OCI-M2 (cell line): ENCODE data around the gene MYO19.
"Not testable (repeated sequence)": the region's sequence is repeated elsewhere in the genome, so short reads cannot be mapped to it uniquely, and the experiment has no call there.

Source experiments
- DNase-seq: peaks from one replicate; lab custom pipeline; 2025; ENCODE audit not compliant: unreplicated experiment; lab: John Stamatoyannopoulos, UW

MYO19 gene

DNA sequence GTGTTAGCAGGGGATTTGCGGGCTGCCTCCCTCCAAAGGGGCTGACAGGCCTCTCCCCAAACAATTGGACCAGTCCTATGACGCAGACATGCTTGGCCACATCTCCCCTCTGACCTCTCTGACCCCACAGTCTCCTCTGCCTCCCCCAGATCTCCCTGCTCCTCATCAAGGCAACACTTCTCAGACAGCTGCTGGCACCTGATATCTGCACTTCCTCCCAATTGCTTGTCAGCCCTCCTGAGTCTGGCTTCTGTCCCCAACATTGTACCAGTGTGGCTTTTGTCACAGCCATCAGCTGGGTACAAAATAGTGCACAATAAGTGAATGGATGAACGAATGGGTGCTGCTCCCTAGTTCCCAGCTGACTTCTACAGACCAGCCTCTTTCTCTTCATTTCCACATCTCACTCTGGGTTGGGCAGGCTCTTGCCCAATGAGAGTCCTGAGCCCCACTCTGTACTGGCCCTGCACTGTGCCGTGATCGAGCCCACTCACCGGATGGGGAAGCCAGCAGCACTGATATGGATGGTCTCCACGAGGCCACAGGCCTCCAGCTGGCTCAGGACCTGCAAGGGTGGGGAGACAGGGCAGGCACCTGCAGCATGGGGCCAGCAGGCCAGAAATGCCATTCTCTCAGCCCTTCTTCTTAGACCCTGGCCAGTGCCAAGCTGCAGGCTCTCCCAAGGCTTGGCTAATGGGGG is 31.1 kb downstream of the MYO19 start:
- DNase-seq = no peak

DNA sequence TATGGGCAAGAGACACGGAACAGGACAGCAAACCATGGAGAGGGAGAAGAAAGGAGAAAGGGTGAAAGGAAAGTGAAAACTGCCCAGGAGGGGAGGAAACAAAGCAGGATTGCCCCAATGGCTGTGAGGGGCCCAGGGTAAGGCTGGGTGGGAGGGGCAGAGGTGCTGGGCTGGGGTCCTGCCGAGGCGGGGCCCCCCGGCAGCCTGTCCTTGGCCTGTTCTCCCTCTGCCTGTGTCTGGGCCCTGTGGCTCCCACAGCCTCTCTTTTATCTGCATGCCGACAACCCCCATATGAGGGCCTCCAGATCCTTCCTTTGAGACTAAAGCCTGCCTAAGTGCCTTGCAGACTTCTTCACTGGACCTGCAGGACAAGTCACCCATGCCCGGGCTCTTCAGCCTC is 32.7 kb downstream of the MYO19 start:
- no peak for DNase-seq

DNA sequence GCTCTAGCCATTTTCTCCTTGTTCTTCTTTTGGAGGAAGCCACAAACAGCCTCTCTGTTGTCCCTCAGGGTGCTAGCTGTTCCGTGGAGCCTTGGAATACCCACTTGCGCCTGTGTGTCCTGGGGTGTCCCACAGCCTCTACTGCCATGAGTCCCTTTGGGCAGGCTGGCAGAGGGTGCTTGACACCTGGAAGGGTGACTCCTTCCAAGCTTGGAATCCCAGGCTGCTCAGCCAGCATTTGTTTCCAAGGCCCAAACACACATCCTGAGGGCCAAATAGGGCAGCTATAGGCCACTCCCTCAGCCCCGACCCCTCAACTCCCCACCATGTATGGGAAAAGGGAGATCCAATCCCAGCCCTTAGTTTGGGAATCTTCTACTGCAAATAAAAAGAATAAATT is 33.3 kb downstream of the MYO19 start:
- DNase-seq = no peak

DNA sequence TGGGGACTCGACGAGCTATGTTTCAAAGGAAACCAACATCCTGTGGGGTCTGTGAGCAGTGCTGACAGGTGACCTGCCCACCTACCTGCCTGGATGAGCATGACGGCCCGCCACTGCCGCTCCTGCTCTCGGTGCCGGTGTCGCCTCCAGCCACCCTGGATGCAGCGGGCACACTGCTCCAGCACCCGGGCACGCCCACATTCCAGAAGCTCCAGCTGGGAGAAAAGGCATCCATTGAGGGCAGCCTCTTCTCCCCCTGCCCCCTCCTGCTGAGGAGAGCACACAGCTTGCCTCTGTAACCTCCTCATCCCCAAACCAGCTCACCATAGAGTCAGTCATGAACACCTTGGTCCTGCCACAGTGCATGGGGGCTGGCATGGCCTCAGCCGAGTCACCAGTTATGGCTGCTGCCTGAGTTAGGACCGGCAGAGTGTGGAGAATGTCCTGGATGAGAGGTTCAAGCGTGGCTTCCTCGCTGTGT is 33.9 kb downstream of the MYO19 start:
- no peak for DNase-seq

DNA sequence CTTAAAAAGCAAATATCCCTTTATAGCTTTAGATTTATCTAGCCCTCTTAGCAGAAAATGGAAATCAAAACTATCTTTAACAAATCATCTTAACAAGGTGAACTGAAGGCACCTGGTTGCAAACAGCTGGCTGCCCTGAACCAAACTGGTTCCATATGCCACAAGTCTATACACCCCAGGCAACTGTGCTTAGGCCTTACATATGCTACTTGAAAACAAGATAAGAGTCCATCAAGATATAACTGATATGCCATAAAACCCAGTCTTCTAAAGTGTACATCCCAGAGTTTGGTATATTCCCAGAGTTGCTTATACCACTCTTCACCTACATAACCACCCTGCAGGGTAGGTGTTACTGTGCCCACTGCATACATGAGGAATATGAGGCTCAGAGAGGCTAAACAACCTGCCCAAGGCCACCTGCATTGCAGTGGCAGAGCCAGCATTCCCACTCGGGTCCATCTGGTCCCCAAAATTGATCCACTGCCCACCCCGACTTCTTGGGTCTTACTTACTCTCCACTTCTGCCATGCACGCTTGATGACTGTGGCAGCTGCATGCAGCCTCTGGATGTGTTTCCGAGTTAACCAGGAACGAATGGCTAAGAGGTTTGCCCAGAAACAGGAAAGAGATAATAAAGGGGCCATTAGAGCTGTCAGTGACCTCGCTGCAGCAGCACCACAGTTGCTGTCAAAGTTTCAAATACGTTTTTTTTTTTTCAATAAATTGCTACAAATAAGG is 35.9 kb downstream of the MYO19 start:
- DNase-seq = no peak

DNA sequence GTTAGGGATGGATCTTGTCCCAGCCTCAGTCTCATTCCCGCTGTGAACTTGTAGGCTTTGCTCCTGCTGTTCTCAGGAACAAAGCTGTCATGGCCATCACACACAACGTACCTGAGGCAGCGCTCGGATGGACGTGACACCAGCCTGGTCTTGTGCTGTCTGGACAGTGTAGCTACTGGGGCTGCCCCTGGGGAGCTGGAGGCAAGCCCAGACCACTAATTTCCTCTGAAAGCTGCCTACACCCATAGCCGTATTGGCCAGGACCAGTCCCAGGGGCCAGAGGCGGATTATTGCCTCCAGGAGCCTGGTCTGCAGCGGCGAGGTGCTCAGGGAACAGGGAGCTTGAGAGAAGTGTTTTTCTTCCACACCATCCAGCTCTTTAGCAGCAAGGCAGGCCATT is 36.5 kb downstream of the MYO19 start:
- DNase-seq = no peak

DNA sequence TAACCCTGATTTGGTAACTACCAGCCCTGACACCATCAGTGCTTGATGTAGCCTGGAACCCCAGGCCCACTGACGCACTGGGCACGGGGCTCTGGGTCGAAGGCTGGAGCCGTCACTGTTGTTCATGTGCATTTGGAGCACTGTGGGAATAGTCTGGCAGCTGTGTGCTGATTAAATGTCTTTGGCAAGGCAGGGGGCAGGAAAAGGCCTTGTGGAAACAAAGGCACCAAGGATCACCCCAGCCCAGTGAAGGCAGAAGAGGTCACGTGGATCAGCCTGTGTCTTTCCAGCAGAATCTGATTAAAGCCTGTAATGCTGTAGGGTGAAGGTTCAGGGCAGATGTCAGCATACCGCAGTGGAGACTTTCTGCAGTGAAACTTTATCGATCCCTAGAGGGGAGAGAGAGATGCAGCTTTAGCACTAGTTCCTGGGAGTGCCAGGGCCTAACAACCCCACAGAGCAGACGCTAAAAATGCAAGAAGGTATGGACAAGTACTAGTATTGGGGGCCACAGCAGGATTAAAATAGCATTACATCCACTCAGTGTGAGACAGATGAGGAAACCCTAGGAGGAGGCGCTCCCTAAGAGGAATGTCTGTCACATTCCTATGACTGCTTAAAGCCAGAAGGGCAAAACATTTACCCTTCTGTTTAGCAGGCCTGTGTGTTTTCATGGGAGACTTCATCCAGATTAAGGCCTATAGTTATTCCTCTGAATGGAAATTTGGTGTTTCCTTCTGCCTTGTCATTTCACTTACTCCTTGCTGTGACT is 38.5 kb downstream of the MYO19 start:
- DNase-seq = no peak

DNA sequence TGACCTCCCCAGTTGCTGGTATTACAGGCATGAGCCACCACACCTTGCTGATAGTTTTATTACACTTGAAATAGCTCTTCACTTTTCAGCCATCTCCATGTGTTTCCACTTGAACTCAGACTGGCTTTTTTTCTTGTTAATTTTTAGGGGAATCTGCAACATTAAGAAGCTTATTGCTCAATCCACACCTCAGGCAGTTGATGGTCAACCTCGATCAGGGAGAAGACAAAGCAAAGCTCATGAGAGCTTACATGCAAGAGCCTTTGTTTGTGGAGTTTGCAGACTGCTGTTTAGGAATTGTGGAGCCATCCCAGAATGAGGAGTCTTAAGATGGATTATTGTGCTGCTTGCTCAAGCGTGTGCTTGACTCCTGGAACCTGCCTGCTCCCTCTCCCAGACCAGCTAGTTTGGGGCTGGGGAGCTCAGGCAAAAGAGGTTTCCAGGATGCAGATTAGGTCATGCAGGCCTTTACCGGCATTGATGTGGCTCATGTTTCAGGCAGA is 39.5 kb downstream of the MYO19 start:
- no peak for DNase-seq

DNA sequence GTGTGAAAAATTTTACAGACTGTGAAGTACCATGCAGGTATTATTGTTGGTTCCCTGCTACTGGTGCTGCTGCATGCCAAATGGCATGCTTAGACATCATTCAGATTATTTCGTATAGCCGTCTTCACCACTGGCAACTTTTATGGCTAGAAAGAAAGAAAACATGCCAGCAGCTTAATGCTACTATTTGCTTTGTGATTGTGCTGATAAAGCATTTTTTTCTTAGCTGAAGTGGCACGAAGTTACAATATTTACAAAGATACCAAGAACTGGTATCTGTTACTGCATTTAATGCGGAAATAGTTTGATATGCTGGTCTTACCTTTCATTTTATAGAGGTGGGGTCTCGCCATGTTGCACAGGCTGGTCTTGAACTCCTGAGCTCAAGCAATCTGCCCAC is 40.0 kb downstream of the MYO19 start:
- no peak for DNase-seq

DNA sequence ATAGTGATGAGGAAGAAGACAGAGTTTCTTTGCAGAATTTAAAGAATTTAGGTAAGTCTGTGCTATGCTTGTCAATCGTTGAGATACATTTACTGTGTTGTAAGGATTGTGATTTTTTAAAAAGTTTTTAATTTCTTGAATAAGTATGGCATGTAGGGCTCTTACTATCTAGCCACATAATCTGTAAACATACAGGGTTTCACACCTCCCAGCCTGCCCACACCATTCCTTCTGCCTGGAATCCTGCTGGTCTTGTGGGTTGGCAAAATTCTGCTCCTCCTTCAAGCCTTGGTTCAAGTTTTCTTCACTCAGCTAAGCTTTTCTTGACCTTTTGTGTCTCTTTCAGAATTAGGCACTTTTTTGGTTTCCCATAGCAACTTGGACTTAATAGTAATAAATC is 40.7 kb downstream of the MYO19 start:
- DNase-seq = no peak

DNA sequence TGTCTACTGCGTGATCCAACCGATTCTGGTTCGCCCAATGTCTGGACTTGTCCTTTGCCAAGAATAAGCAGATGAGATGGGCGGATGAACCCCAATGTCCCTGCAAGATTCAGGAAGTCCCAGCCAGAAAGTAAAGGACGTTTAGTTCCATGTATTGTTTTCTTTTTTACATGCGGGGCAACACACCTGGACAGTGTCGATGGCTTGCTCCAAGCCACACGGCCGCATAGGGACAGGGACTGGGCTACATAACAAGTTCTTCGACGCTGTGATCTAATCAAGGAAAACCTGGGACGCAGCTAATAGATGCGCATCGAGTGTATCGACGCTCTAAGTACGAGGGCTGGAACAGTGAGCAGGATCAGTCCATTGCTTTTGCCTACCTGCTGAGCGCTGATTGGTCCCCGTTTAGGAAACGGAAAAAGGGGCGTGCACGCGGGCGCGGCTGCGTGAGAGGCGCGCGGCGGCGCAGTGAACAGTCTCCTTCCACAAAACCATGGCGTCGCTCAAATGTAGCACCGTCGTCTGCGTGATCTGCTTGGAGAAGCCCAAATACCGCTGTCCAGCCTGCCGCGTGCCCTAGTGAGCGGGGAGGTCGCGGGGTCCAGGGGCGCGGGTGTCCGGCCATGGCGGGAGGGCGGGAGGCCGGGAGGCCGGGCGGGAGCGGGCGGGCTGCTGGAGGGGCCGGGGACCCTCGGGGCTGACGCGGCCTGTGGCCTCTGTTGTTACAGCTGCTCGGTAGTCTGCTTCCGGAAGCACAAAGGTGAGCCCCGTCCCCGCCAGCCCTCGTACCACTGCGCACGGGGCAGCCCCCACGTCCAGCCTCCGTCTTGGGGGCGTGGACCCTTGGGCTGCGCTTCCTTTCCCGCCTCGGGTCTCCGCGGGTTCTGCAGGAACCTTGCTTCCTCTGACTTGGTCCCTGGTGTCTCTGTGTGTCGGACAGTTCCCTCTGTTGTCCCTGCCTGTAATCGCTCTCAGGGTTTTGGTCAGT is 48.2 kb downstream of the MYO19 start, which contains the start of gene ZNHIT3:
Gene ZNHIT3 (plus strand): TSS at position 478 of the 991 bp plus-strand sequence. CDS start 19 bp downstream, at position 497.
- peak; percentile 45 for DNase-seq

DNA sequence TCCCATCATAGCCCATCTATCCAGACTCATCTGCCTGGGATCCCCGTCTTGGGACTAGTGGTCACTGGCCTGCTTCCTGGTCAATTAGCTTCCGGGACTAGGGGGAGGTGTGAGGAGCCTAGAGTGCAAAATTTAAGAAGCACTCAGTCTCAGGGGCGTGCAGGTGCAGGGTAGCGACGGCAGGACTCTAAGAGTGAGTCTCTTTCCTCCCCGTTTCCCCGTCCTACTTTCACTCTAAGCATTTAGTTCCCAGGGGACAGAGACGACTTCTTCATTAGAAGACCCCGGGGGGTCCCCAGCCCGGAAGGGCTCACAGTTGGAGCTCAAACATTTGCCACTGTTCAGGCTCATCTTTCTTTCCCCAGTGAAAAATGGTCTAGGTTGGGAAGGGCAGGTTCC is 48.9 kb downstream of the MYO19 start:
- no peak for DNase-seq

DNA sequence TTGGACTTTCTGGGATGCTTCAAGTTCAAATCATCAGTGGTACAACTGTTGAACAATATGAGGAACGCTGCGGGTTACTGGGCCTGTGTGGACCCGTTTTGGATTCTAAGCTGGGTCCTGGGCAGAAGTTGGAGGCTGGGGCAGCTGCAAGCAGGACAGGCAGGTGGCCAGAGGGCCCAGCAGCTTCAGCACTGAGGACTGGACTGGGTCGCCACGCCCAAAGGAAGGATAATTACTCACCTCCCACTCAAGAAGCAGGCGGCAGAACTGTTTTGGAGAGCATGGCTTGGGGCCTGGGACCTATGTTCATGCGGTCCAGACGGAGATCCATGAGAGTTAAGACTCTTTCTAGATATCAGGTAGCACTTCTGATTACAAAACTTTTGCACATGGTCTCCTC is 49.6 kb downstream of the MYO19 start:
- DNase-seq = no peak

DNA sequence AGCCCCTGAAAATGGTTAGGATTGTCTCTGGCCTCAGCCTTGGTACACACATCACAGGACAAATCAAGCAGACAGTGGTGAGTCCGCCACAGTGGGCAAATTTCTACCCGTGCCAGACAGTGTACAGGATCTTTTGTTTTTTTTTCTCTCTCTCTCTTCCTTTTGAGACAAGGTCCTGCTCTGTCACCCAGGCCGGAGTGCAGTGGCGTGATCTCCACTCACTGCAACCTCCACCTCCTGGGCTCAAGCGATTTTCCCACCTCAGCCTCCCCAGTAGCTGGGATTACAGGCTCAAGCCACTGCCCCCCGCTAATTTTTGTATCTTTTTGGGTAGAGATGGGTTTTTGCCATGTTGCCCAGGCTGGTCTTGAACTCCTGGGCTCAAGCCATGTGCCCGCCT is 50.6 kb downstream of the MYO19 start:
- not testable (repeated sequence) for DNase-seq

DNA sequence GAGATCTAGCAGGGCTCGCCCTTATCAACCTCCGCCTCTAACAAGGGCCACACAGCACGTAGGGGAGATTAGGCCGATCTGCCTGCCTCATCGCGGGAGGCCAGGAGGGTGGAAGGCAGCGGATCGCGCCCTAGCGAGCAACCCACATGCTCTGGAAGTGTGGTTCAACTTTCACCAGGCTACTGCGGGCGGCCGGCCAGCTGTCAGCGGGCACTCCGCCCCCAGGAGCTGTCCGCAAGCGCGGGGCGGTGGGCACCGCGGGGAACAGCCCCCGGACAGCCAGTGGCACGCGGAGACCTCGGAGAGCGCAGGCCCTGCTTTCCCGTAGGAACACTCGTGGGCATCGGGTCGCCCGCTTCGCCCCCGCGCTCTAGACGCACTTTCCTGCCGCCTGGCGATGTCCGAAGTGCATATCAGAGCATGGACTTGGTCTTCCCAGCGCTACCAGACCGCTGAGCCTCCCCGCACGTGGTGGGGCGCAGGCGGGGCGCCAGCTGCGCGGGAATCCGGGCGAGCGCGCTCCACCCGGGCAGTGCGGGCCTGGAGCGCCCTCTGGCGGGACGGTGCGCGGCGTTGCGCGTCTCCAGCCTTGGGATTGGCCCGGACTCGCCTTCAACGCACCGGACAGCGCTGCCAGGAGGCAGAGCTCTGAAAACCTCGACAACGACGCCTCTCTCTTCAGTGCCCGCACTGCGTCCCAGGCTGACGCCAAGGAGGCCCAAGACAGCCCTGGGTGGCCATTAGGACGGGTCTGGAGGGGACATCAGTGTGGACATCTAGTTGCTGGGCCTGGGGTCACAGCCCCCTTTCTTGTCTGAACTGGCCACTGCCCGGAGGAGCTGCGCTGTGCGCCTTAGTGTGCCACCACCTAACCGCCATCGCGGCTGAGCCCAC is 51.8 kb downstream of the MYO19 start:
- DNase-seq = peak; percentile 24

DNA sequence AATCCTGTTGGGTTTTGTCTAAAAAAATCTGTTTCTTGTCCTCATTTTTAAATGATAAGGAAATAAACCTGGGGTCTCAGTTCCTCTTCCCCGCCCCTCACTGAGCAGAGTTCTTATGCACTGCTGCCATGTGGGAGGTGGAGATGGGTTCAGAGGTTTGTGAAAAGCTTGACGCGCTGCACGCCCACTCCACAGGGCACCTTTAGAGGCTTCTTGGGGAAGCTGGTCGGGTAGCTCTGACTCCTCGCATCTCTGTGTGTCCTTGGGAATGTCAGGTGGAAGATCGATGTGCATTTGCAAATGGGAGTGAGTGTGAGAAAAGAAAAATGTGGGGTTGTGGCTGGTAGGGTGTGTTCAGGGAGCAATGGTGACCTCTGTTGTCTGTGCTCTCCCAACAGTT is 52.8 kb downstream of the MYO19 start:
- DNase-seq = no peak

DNA sequence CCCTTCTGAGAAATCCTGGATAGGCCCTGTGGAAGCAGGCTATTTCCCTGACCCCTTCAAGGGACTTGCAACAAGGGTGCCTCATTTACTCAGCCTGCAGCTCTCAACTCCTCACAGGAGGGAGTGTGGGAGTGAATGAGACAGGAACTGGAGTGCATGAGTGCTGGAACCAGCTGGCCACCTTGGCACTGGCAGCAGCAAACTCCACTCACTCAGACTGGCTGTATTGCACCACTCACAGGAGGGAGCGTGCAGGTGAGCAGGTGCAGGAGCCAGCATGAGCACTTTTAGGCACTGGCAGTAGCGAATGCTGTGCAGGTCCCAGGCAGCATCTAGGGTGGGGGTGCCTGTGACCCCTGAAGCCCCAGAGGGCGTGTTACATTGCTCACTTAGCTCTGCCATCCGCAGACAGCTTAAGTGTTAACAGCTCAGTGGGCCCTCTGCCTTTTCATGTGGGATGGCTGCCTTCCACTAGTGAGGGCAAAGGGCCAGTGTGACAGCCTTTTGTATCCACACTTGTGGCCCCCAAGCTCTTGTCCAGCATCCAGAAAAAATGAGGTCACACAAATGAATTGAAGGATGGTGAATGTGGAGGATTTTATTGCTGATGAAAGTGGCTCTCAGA is 59.2 kb downstream of the MYO19 start:
- no peak for DNase-seq

DNA sequence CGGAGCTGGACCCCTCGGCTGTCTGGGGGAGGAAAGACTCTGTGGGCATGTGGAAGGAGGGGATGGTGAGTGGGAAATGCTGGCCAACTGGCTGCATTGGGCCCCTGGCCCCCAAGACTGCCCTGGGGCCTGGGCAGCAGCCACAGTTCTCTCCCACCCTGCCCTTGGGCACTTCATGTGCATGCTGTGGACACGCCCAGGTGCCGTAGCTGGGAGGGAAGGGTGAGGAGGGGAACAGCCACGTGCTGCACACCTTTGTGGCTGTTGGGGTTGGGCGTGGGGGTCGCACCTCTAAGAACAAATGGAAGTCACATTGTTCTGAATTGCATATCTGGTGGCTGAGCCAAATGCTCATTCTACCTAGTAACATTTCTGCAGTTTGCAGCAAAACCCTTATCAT is 60.1 kb downstream of the MYO19 start:
- DNase-seq = no peak

DNA sequence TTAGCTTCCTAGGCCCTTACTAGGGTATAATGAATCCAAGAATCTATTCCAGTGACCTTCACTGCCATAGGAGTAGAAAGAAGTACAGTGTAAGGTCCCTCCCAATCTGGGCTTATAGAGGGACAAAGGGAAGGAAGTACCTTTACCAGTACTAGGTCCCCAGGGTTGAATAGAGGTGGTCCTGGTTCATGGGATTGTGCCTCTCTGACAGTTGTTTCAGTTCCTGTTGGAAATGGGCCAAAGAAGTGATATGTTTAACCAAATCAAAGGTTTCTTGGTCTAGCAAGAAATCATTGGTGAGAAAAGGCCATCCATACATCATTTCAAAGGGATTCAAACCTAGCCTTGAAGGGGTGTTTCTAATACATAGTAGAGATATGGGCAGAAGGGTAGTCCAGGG is 64.2 kb downstream of the MYO19 start:
- DNase-seq = no peak
